ENCODE results near the gene MIF.
"Not testable (repeated sequence)": the region's sequence is repeated elsewhere in the genome, so short reads cannot be mapped to it uniquely, and the experiment has no call there.

MIF gene

DNA sequence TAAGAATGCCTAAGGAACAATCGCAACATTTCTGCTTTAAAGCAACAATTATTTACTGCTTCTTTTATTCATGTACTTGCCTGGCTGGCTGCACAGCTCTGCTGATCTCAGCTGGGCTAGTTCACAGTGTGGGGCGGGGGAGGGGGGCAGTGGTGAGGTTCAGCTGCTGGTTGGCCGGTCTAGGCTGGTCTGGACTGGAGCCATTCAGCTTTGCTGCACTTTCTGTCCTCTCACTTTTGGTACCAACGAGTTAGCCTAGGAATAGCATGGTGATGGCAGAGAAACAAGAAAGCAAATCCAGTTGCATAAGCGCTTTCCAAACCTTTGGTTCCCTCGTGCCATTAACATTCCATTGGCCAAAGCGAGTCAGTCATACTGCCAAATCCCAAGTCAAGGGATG, 16.0 kb upstream of the MIF start:
- DNase-seq = no peak

- no peak for DNase-seq
Measured at GRCh38 chr22:23882370-23882769, 11.8 kb upstream of the MIF start.

DNA sequence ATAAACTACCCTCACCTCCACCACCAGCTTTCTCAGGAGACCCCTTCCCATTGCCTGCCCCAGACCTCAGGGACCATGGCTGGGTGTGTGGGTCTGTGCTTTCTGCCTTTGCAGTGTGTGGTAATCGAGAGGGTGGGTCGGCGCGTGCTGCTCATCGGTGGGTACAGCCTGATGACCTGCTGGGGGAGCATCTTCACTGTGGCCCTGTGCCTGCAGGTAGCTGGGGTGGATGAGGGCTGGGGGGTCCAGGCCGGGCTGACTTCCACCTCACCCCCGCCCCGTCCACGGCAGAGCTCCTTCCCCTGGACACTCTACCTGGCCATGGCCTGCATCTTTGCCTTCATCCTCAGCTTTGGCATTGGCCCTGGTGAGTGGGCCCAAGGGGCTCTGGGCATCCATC, 10.5 kb upstream of the MIF start:
- DNase-seq = no peak

DNA sequence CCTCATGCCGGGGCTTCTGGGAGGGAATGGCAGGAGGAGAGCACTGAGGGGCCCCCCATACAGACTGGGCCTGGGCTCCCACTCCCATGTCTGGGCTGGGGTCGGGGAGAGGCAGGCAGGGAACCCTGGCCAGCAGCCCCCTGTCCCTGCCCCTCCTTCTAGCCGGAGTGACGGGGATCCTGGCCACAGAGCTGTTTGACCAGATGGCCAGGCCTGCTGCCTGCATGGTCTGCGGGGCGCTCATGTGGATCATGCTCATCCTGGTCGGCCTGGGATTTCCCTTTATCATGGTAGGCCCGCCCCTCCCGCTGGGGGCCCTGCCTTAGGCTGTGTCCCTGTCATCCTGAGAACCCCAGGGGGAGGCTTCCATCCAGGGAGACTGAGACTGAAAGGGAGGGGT, 10.0 kb upstream of the MIF start:
- no peak for DNase-seq

DNA sequence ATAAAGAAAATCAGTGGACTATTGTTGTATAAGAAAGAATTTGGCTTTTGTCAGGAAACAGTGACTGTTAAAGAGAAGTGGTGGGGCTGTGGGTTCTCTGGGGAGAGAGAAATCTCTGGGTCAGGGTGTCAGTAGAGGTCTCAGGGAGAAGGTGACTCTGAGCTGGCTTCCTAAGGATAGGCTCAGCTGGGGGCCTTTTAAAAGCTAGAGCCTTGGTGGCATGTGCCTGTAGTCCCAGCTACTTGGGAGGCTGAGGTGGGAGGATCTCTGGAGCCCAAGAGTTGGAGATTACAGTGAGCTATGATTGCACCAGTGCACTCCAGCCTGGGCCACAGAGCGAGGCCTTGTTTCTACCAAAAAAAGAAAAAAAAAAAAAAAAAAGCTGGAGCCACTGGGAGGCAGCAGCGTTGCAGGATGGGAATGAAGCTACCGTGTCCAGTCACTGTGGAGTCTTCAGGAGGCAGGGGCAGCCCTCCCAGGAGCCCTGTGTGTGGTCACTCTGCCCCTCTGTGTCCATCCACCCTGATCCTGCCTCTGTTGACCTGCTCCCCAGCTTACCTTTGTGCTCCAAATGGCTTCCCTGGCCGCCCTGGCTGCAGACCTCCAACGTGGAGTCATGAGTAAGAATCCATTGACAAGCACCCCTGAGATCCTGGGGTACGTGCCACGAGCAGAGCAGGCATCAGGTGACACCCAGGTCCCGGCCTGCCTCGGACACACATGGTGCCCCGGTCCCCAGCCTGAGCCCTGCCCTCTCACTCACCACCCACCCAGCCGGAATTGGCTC, 5.4 kb upstream of the MIF start:
- DNase-seq = no peak

DNA sequence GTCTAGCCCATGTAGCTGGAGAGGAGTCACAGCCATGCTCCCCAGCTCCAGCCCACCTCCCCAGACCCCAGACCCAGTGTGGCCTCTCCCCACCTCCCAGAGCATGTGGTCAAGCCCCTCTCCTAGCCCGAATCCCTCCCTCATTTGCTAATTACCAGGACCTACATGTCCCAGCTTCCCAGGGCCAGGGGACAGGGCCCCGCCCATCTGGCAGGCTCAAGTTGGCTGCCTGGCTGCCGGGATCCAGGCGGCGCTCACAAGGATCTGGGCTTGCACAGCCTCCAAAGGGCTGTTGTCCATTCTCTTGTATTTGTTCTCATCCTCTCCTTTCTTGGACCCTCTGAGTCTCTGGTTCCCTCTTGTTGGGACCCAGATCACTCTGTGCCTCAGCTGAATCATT, 4.6 kb upstream of the MIF start:
- no peak for DNase-seq

- DNase-seq = no peak
Measured at GRCh38 chr22:23891726-23892125, 2.5 kb upstream of the MIF start.

- DNase-seq = no peak
Measured at GRCh38 chr22:23892130-23892529, 2.1 kb upstream of the MIF start.

GRCh38 chr22:23892706-23893105, 1.5 kb upstream of the MIF start:
- DNase-seq = no peak

GRCh38 chr22:23893121-23893944, 850 bp upstream of the MIF start:
- DNase-seq = no peak

DNA sequence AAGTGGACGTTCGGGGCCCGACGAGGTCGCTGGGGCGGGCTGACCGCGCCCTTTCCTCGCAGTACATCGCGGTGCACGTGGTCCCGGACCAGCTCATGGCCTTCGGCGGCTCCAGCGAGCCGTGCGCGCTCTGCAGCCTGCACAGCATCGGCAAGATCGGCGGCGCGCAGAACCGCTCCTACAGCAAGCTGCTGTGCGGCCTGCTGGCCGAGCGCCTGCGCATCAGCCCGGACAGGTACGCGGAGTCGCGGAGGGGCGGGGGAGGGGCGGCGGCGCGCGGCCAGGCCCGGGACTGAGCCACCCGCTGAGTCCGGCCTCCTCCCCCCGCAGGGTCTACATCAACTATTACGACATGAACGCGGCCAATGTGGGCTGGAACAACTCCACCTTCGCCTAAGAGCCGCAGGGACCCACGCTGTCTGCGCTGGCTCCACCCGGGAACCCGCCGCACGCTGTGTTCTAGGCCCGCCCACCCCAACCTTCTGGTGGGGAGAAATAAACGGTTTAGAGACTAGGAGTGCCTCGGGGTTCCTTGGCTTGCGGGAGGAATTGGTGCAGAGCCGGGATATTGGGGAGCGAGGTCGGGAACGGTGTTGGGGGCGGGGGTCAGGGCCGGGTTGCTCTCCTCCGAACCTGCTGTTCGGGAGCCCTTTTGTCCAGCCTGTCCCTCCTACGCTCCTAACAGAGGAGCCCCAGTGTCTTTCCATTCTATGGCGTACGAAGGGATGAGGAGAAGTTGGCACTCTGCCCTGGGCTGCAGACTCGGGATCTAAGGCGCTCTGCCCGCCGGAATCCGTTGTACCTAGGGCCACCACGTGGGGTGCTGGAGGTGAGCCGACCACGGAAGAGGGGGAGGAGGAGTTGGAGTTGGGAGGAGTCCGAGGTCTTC, 771 bp downstream of the MIF start:
- DNase-seq = peak; percentile 74

DNA sequence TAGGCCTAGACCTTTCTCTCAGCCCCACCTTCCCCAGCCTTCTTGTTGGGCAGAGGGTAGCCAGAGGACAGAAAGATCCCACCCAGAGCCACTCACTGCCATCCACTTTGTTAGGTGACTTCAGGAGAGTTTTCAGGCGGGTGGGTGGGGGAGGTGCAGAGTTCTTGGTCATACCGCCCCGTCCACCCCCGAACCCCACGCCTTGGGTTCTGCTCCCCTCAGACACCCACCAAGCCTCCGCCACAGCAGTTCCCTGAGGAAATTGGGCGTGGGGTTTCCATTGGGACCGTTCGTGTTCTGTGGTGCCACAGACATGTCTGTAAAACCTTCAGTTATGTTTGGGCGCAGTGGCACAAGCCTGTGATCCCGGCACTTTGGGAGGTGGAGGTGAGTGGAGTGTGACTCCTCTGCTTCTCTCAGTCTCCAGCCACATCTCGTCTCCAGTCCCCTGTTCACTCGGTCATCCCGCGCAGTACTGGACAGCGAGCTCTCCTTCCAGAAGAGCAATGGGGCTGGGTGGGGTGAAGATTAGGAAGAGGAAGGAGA, 1.5 kb downstream of the MIF start:
- no peak for DNase-seq

DNA sequence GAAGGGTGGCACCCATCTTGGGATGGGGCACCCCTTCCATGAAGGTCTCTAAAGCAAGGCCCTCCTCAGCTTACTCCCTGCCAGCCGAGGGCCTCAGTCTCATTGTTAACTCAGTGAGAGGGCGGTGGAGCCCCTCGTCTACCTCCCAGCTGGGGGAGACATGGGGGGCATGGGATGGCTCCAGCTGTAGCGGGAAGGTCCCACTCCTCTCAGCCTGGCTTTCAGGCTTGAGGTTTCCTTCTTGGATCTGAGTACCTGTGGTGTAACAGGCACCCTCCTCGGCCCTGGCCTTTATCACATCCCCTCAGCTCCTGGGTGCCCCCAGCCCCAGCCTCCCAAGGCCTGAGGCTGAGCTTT, 2.0 kb downstream of the MIF start:
- DNase-seq = no peak

- no peak for DNase-seq
Measured at GRCh38 chr22:23896523-23897186, 2.5 kb downstream of the MIF start.

DNA sequence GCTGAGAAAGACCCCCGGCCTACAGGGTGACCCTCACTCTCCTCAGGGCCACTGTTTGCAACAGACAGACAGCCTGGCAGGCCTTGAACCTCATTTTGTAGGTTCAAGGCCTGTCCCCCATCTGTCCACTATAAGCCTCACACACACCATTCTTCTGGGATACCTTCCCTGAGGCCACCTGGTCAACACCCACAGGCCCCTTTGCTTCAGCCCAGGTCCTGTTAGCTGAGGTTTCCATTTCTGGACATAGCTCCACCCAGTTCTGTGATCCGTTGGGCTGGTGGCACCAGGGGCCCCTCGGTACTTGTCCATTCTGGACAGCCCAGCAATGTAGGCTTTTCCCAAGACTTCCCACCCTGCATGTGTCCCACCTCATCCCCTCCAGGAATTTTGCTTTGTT, 3.1 kb downstream of the MIF start:
- no peak for DNase-seq

- DNase-seq = no peak
Measured at GRCh38 chr22:23898006-23898974, 4.1 kb downstream of the MIF start.

DNA sequence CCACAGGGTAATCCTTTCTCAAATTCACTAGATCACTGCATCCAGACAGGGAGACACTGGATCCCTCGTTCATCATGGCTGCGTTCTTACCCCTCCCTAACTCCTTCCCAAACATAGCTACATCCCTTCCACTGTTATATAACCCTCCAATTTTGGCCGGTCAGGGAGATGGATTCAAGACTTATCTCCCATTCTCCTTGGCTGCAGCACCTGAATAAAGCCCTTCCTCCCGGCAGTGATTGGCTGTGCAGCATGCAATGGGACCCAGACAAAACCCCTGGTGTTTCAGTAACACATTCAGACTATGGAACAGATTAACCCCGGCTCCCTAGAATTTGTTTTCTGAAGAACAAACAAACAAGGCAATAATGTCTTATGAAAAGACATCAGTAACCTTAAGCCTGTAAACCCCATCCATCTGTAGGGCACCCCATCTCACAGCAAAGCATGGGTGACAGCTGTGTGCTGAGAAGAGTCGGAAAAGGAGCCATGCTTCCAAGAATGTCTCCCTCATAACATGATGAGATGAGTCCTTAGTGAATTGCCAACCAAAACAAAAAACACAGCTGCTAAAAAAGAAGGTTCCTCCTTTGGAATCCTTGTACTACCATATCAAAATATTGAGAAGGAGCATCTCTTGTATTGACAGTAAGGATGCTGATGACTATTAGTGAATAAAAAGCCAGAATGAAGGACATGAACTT, 5.0 kb downstream of the MIF start:
- DNase-seq = no peak

DNA sequence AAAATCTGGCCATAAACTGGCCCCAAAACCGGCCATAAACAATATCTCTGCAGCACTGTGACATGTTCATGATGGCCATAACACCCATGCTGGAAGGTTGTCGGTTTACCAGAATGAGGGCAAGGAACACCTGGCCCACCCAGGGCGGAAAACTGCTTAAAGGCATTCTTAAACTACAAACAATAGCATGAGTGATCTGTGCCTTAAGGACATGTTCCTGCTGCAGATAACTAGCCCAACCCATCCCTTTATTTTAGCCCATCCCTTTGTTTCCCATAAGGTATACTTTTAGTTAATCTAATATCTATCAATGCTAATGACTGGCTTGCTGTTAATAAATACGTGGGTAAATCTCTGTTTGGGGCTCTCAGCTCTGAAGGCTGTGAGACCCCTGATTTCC, 6.0 kb downstream of the MIF start:
- not testable (repeated sequence) for DNase-seq

DNA sequence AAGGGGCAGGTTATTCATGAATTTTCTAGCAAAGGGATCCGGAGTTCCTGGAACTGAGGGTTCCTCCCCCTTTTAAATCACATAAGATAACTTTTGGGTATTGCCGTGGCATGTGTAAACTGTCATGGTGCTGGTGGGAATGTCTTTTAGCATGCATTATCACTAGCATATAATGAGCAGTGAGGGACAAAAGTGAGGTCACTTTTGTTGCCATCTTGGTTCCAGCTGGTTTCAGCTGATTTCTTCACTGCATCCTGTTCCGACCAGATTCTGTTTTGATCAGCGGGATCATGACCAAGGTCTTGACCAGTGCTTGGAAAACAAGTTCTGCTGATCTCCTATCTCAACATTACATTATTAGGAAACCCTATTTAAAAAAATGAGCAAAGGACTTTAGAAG, 7.4 kb downstream of the MIF start:
- no peak for DNase-seq

GRCh38 chr22:23903328-23903971, 9.3 kb downstream of the MIF start:
- DNase-seq = no peak
